K562 (cell line): ENCODE measurements around the gene UBE2D3. TPM values are rescaled to one million over a fixed set of nuclear protein-coding genes. Genes with fewer than 3 reads are reported as not detected.

Experiments used
- ATF1 ChIP-seq, 2 experiments: fragments of 450-650 bp in 1 of 2; IDR thresholded peaks; 2 replicates each; pipeline ENCODE4 v1.6.1; 2016; ENCODE audit warnings: missing compliant biosample characterization in 1 of 2, missing genetic modification characterization in 1 of 2
- ATF7 ChIP-seq: fragments of 450-650 bp; IDR thresholded peaks from 2 replicates; pipeline ENCODE4 v1.7.1; 2014; ENCODE audit warnings: mild to moderate bottlenecking, moderate library complexity
- CEBPB ChIP-seq: fragments of 450-650 bp; IDR thresholded peaks from 2 replicates; pipeline ENCODE4 v1.6.1; 2016; ENCODE audit warnings: missing genetic modification characterization, missing compliant biosample characterization
- ELF1 ChIP-seq: fragments of 200-800 bp; sonication (Bioruptor generic); IDR thresholded peaks from 2 replicates; pipeline ENCODE4 v1.6.1; 2016; ENCODE audit warnings: missing genetic modification characterization, missing compliant biosample characterization
- ELK1 ChIP-seq: sonication (generic); formaldehyde crosslinking; IDR thresholded peaks from 2 replicates; pipeline ENCODE4 v1.8.1; 2022; ENCODE audit warnings: missing genetic modification reagents
- FOXM1 ChIP-seq, 2 experiments: fragments of 450-650 bp in 1 of 2; sonication (generic) in 1 of 2; formaldehyde crosslinking in 1 of 2; IDR thresholded peaks; 2 replicates each; pipeline versions ENCODE4 v1.6.1 to v1.9.0; 2017 to 2022; ENCODE audit warnings: low read depth in 2 of 2, mild to moderate bottlenecking in 2 of 2, missing genetic modification reagents in 1 of 2, moderate library complexity in 1 of 2
- GABPA ChIP-seq: fragments of 200-800 bp; sonication (Bioruptor generic); conservative IDR thresholded peaks from 2 replicates; pipeline ENCODE4 v1.6.1; 2016; ENCODE audit warnings: low read depth, missing genetic modification characterization, missing compliant biosample characterization
- GABPB1 ChIP-seq: sonication (generic); formaldehyde crosslinking; IDR thresholded peaks from 2 replicates; pipeline ENCODE4 v1.8.0; 2022; ENCODE audit warnings: mild to moderate bottlenecking, missing genetic modification reagents
- KLF1 ChIP-seq: fragments of 450-650 bp; IDR thresholded peaks from 2 replicates; pipeline ENCODE4 v1.6.1; 2016; ENCODE audit warnings: missing genetic modification characterization, missing compliant biosample characterization
- MCM3 ChIP-seq: fragments of 450-650 bp; IDR thresholded peaks from 2 replicates; pipeline ENCODE4 v1.6.1; 2016
- MTA1 ChIP-seq: fragments of 450-650 bp; IDR thresholded peaks from 2 replicates; pipeline ENCODE4 v1.6.1; 2017; ENCODE audit warnings: borderline replicate concordance
- SPI1 ChIP-seq: IDR thresholded peaks from 2 replicates; pipeline ENCODE4 v1.6.1; 2011; ENCODE audit warnings: low read depth, low read length, control low read depth, borderline replicate concordance
- ZNF511 ChIP-seq: sonication (generic); formaldehyde crosslinking; IDR thresholded peaks from 2 replicates; pipeline ENCODE4 v1.8.0; 2022; ENCODE audit warnings: mild to moderate bottlenecking, missing genetic modification reagents
- polyA plus RNA-seq, 8 experiments: library from polyadenylated mRNA; depleted of rRNA in 4 of 8; stranded (reverse) in 5 of 8; unstranded in 3 of 8; fragments of >200 nt; fragmentation: Nextera tagmentation in 2 of 8; fragmentation: Illumina TruSeq in 1 of 8; extraction: Ambion mirVana in 2 of 8; extraction: Trizol in 1 of 8; gene quantifications; 2 replicates each; pipeline versions ENCODE4 v1.2.1 to v1.2.3, GENCODE V29; 2011 to 2014; ENCODE audit warnings: inconsistent platforms in 1 of 8, missing spikeins in 1 of 8
- total RNA-seq, 7 experiments: library from RNA; depleted of rRNA in 6 of 7; stranded (reverse); fragments of >200 nt in 6 of 7; fragmentation: Illumina TruSeq in 2 of 7; extraction: Trizol in 2 of 7; gene quantifications; 2 replicates each; pipeline versions ENCODE4 v1.2.1 to v1.2.3, GENCODE V29; 2011 to 2021; ENCODE audit warnings: low replicate concordance in 1 of 7
- TF ChIP-seq, protein P1 (sequence below), 2 experiments: fragments of 450-650 bp in 1 of 2; sonication (generic) in 1 of 2; formaldehyde crosslinking in 1 of 2; IDR thresholded peaks; 2 replicates each; pipeline versions ENCODE4 v1.7.1 to v1.9.0; 2016 to 2022; ENCODE audit warnings: inconsistent platforms in 1 of 2, mild to moderate bottlenecking in 1 of 2, missing genetic modification reagents in 1 of 2
- TF ChIP-seq, protein P2 (sequence below): sonication (generic); IDR thresholded peaks from 2 replicates; pipeline ENCODE4 v1.6.1; 2016

The UBE2D3 gene
- total and polyA plus RNA-seq, 9 of the 15 experiments (the other 6 are each of a cell fraction or from before 2014, with no cell fraction given), result 191 to 618 (median 292) TPM

GRCh38 chr4:102825261-102826091 is 1.9 kb downstream of the UBE2D3 start (continued):
- TF ChIP-seq, protein P1, sequence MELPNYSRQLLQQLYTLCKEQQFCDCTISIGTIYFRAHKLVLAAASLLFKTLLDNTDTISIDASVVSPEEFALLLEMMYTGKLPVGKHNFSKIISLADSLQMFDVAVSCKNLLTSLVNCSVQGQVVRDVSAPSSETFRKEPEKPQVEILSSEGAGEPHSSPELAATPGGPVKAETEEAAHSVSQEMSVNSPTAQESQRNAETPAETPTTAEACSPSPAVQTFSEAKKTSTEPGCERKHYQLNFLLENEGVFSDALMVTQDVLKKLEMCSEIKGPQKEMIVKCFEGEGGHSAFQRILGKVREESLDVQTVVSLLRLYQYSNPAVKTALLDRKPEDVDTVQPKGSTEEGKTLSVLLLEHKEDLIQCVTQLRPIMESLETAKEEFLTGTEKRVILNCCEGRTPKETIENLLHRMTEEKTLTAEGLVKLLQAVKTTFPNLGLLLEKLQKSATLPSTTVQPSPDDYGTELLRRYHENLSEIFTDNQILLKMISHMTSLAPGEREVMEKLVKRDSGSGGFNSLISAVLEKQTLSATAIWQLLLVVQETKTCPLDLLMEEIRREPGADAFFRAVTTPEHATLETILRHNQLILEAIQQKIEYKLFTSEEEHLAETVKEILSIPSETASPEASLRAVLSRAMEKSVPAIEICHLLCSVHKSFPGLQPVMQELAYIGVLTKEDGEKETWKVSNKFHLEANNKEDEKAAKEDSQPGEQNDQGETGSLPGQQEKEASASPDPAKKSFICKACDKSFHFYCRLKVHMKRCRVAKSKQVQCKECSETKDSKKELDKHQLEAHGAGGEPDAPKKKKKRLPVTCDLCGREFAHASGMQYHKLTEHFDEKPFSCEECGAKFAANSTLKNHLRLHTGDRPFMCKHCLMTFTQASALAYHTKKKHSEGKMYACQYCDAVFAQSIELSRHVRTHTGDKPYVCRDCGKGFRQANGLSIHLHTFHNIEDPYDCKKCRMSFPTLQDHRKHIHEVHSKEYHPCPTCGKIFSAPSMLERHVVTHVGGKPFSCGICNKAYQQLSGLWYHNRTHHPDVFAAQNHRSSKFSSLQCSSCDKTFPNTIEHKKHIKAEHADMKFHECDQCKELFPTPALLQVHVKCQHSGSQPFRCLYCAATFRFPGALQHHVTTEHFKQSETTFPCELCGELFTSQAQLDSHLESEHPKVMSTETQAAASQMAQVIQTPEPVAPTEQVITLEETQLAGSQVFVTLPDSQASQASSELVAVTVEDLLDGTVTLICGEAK (IDR thresholded peaks at IDR 0.05), result peak; percentile 85
- TF ChIP-seq, protein P1 (CRISPR knock-in tag; IDR thresholded peaks at IDR 0.05), result no peak
- TF ChIP-seq SPI1 (peak; percentile 92), ZNF511 (CRISPR knock-in tag) (no peak), CEBPB (tag) (peak; percentile 99), KLF1 (tag) (no peak), ATF7 (peak; percentile 96), GABPA (tag) (peak; percentile 86), ELF1 (tag) (peak; percentile 65), FOXM1 (IDR thresholded peaks at IDR 0.05; ENCODE audit: low read depth) (no peak), FOXM1 (CRISPR knock-in tag; IDR thresholded peaks at IDR 0.05; ENCODE audit: low read depth) (no peak), ELK1 (no peak), MCM3 (no peak), MTA1 (no peak), GABPB1 (CRISPR knock-in tag) (peak; percentile 57; the same call in 1 of the 2 replicates), ATF1 (CRISPR knock-in tag; IDR thresholded peaks at IDR 0.05) (no peak), ATF1 (tag; IDR thresholded peaks at IDR 0.05) (peak; percentile 45; the same call in 1 of the 2 replicates)
- TF ChIP-seq, protein P2, sequence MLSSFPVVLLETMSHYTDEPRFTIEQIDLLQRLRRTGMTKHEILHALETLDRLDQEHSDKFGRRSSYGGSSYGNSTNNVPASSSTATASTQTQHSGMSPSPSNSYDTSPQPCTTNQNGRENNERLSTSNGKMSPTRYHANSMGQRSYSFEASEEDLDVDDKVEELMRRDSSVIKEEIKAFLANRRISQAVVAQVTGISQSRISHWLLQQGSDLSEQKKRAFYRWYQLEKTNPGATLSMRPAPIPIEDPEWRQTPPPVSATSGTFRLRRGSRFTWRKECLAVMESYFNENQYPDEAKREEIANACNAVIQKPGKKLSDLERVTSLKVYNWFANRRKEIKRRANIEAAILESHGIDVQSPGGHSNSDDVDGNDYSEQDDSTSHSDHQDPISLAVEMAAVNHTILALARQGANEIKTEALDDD, result peak; percentile 39; the same call in 1 of the 2 replicates
